ENCODE data around the gene LEPROT. TPM values are rescaled to one million over a fixed set of nuclear protein-coding genes. Genes with fewer than 3 reads are reported as not detected.

Gene LEPROT
- total and polyA plus RNA-seq, 12 donors: 26.2 to 55.5 (median 39.2) TPM

DNA sequence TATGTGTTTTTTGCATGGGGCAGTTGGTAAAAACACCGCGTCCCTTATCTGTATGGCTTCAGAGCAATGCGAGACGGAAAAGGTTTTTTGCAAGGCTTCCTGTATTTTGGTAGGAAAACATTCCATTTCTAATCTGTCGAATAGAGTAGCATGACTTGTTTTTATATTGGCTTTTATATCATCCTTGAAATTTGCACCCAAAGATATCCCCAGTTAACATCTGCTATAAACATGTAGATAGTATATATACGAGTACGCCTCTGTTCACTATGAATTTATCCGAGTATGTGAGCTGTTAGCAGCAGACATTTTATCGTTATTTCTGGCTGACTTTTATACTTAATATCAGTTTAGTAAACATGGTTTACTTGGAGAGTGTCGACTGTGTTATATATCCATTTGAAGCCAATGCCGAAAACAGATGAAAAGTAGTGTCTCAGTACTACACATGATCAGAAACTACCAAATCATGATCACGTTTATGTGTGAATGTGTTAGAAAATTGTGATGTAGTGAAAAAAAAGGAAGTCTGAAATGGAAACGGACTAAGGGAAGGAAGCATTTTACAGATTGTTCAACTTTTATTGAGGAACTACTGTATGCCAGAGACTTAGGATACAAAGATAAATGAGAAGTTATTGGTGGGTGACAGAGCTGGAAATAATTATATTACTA is 1.0 kb downstream of the LEPROT start:
- Histone ChIP-seq H3K9me3 (no peaks in the 10 kb centered on the region), H3K27ac (peak overlapping the region; percentile 89 to 99 (median 98)), H3K36me3 (peaks cover 0 to 16% (median 12%) of the 10 kb centered on the region in 9 donors), H3K4me1 (peaks cover 0 to 43% (median 35%) of the 10 kb centered on the region in 9 donors), H3K4me3 (peak overlapping the region; percentile 50 to 96 (median 82)), H3K27me3 (no peaks in the 10 kb centered on the region)
- intact Hi-C loops (cut with DNase I): loop anchor here in 8 of 10 donors (2.0 to 10.0 kb wide), 10 partner anchors 157 to 357 kb away; no protein-coding TSS in a partner anchor
- DNase-seq (no peak), ATAC-seq (no peak)
- TF ChIP-seq, protein P1, sequence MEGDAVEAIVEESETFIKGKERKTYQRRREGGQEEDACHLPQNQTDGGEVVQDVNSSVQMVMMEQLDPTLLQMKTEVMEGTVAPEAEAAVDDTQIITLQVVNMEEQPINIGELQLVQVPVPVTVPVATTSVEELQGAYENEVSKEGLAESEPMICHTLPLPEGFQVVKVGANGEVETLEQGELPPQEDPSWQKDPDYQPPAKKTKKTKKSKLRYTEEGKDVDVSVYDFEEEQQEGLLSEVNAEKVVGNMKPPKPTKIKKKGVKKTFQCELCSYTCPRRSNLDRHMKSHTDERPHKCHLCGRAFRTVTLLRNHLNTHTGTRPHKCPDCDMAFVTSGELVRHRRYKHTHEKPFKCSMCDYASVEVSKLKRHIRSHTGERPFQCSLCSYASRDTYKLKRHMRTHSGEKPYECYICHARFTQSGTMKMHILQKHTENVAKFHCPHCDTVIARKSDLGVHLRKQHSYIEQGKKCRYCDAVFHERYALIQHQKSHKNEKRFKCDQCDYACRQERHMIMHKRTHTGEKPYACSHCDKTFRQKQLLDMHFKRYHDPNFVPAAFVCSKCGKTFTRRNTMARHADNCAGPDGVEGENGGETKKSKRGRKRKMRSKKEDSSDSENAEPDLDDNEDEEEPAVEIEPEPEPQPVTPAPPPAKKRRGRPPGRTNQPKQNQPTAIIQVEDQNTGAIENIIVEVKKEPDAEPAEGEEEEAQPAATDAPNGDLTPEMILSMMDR (IDR thresholded peaks at IDR 0.05): no peak
- WGBS, 2 donors: 4 to 5% methylated on average over 13 of the region's 13 CpGs

DNA sequence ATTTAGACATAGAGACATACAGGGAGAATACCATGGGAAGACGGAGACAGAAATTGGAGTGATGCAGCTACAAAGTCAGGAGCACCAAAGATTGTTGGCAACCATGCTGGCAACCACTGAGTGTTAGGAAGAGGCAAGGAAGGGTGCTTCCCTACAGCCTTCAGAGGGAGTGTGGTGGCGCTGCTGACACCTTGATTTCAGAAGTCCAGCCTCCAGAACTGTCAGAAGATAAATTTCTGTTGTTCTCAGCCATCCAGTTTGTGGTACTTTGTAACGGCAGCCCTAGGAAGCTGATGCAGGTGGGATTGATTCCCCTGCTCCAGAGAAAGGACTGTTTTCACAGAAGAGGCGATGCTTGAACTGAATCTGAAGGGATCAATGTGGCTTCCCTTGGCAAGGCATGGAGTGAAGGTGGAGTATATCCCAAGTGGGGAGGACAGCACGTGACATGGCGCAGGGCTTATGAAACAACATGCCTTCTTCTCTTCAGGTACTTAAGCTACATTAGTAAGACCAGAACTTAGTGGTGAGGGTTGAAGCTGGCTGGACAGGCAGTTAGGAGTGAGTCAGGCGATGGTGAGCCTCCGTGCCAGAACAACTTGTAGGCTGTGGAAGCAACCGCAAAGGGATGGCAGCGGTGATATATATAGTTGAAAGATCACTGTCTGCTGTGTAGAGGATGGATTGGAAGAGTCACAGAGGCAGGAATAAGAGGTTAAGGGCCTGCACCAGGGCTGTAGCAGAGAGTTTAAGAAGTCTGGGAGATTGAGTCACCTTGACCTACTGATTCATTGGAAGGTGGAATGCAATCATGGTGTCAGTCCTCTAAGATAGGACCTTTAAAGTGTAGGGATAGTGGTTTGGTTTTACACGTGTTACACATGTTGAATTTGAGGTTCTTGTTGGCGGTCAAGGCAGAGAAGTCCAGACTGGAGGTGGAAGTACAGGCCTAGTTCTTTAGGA is 2.1 kb downstream of the LEPROT start:
- intact Hi-C loops (cut with DNase I): loop anchor here in 8 of 10 donors (5.0 to 10.0 kb wide), 9 partner anchors 158 to 358 kb away; no protein-coding TSS in a partner anchor
- TF ChIP-seq, protein P1 (IDR thresholded peaks at IDR 0.05): no peak
- H3K9me3 ChIP-seq: no peaks in the 10 kb centered on the region
- DNase-seq (no peak), ATAC-seq (no peak)
- H3K4me1 ChIP-seq: peaks cover 0 to 43% (median 35%) of the 10 kb centered on the region in 9 donors
- H3K27ac ChIP-seq: peak overlapping the region in 5 of 10 donors; percentile 95 to 99 (median 99)
- 92 to 93% methylated on average over 12 of the region's 12 CpGs for WGBS, 2 donors
- H3K36me3 ChIP-seq: peaks cover 0 to 26% (median 17%) of the 10 kb centered on the region in 9 donors
- H3K27me3 ChIP-seq: no peaks in the 10 kb centered on the region
- H3K4me3 ChIP-seq: peak overlapping the region in 9 of 10 donors; percentile 50 to 96 (median 83)

DNA sequence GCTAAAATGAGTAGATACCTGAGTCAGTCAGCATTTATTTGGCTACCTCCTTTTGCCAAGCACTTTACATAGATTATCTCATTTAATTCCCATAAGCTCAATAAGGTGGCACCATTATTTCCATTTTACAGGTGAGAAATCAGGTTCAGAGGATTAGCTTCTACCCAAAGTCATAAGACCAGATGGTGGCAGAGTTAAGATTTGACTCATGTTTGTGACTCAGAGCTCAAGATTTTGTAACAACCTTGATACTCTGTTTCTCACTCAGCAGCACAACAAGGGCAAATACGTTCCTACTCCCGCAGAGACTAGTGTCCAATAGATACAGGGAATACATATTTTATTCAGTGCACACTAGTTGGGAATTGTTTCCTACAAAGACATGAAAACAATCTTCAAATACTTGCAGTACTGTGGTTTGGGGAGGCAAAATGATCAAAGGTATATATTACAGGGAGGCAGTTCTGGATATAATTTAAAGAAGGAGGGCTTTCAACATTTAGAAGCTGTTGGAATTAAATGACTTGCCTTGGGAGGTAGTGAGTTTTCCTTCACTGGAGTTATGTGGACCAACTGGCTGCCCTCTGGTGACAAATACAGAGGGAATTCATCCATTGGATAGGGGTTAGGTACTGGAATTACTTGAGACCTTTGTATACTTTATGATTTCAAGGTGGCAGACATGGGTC is 3.6 kb downstream of the LEPROT start:
- WGBS, 2 donors: 83 to 84% methylated on average over 2 of the region's 2 CpGs
- TF ChIP-seq, protein P1 (IDR thresholded peaks at IDR 0.05): no peak
- Histone ChIP-seq H3K27ac (peak overlapping the region in 1 of 10 donors; percentile 17), H3K4me3 (no peak overlapping the region), H3K27me3 (no peaks in the 10 kb centered on the region), H3K9me3 (no peaks in the 10 kb centered on the region), H3K4me1 (peaks cover 0 to 46% (median 36%) of the 10 kb centered on the region in 9 donors), H3K36me3 (peaks cover 0 to 41% (median 17%) of the 10 kb centered on the region in 9 donors)
- intact Hi-C loops (cut with DNase I): loop anchor here in 8 of 10 donors (5.0 to 10.0 kb wide), 9 partner anchors 159 to 359 kb away; no protein-coding TSS in a partner anchor
- no peak for ATAC-seq
- DNase-seq: no peak
